CD4-positive, alpha-beta T cell (primary cell): ENCODE measurements around the gene IFI6. TPM values are rescaled to one million over a fixed set of nuclear protein-coding genes. Genes with fewer than 3 reads are reported as not detected.

Experiments used
- ATAC-seq: fragments of 200-7000 bp; cut with Tn5 transposase; one replicate; pipeline ENCODE4 v1.10.0; 2022; ENCODE audit warnings: mild to moderate bottlenecking; ENCODE audit not compliant: poor library complexity
- CTCF ChIA-PET: fragments of 350-600 bp; sonication (Branson Sonifier 250); formaldehyde crosslinking; loops from one replicate; lab custom pipeline; 2021; ENCODE audit warnings: antibody characterized with exemption, inconsistent platforms; lab: Charles Lee
- POLR2A ChIA-PET: fragments of 350-600 bp; sonication (Branson Sonifier 250); formaldehyde crosslinking; loops from one replicate; lab custom pipeline; 2021; ENCODE audit warnings: antibody characterized with exemption, inconsistent platforms; lab: Charles Lee
- DNase-seq, 14 experiments: peaks; one replicate each; pipeline ENCODE4 v3.0.0-alpha.2; 2013 to 2020; ENCODE audit warnings: mixed read lengths in 2 of 14
- H3K27ac ChIP-seq, 2 donors: one replicate each; pipeline versions ENCODE4 v1.5.1 to v1.7.0; 2013; ENCODE audit warnings: low read length in 2 of 2, low read depth in 1 of 2, mild to moderate bottlenecking in 1 of 2
- H3K27me3 ChIP-seq, 2 experiments: 1 replicate in 1 of 2; 2 replicates in 1 of 2; pipeline versions ENCODE4 v1.6.1 to v1.7.0; 2013; ENCODE audit warnings: low read length in 2 of 2, control low read depth in 1 of 2, mild to moderate bottlenecking in 1 of 2, moderate library complexity in 1 of 2; ENCODE audit not compliant: insufficient read depth in 2 of 2, control insufficient read depth in 1 of 2
- H3K36me3 ChIP-seq: one replicate; pipeline ENCODE4 v1.6.1; 2013; ENCODE audit warnings: low read length, control low read depth; ENCODE audit not compliant: insufficient read depth
- H3K4me1 ChIP-seq: one replicate; pipeline ENCODE4 v1.6.1; 2013; ENCODE audit warnings: low read length, control low read depth; ENCODE audit not compliant: insufficient read depth
- H3K4me3 ChIP-seq: one replicate; pipeline ENCODE4 v1.5.1; 2013; ENCODE audit warnings: mild to moderate bottlenecking, low read length, moderate library complexity
- H3K9me3 ChIP-seq, 2 experiments: 1 replicate in 1 of 2; 2 replicates in 1 of 2; pipeline versions ENCODE4 v1.6.1 to v1.7.0; 2013; ENCODE audit warnings: low read length in 2 of 2, mild to moderate bottlenecking in 2 of 2, control low read depth in 1 of 2, moderate library complexity in 1 of 2; ENCODE audit not compliant: control insufficient read depth in 1 of 2, insufficient read depth in 1 of 2
- H3K27ac Mint-ChIP-seq: one replicate; pipeline ENCODE4 v1.8.0; 2020; ENCODE audit warnings: mixed read lengths
- H3K27me3 Mint-ChIP-seq: one replicate; pipeline ENCODE4 v1.8.0; 2021; ENCODE audit warnings: mixed read lengths
- H3K36me3 Mint-ChIP-seq: one replicate; pipeline ENCODE4 v1.8.0; 2021; ENCODE audit warnings: low read depth, mixed read lengths
- H3K4me1 Mint-ChIP-seq: one replicate; pipeline ENCODE4 v1.8.0; 2021; ENCODE audit warnings: low read depth, mixed read lengths
- H3K4me3 Mint-ChIP-seq: one replicate; pipeline ENCODE4 v1.8.0; 2020; ENCODE audit warnings: mild to moderate bottlenecking, mixed read lengths
- H3K9me3 Mint-ChIP-seq: one replicate; pipeline ENCODE4 v1.8.0; 2020; ENCODE audit warnings: mixed read lengths
- CTCF ChIP-seq: fragments of 200-600 bp; IDR thresholded peaks from one replicate; pipeline ENCODE4 v1.8.0; 2022; ENCODE audit warnings: antibody characterized with exemption, mild to moderate bottlenecking
- intact Hi-C, 2 experiments: fragments of 100-400 bp; cut with DNase I in 1 of 2; cut with micrococcal nuclease in 1 of 2; formaldehyde crosslinking; loops; one replicate each; pipeline versions ENCODE4 v1.15.1 to v1.9.0; 2023 to 2025; cut with DNase I, micrococcal nuclease
- total RNA-seq, 174 experiments: library from RNA in 2 of 174; stranded (reverse) in 2 of 174; gene quantifications; one replicate each; pipeline ENCODE4 v1.2.3 and lab custom pipeline; 2021 to 2026

Gene IFI6
- total RNA-seq, 2 experiments from 2014 or later: 33.6 to 36.2 TPM

- Mint-ChIP-seq H3K4me3 (peak overlapping the region; percentile 34), H3K9me3 (no peaks in the 10 kb centered on the region), H3K4me1 (peaks cover 43% of the 10 kb centered on the region), H3K27me3 (no peaks in the 10 kb centered on the region), H3K27ac (peak overlapping the region; percentile 42), H3K36me3 (peaks cover 32% of the 10 kb centered on the region)
- Histone ChIP-seq H3K4me3 (no peak overlapping the region), H3K4me1 (peaks cover 48% of the 10 kb centered on the region), H3K27ac (no peak overlapping the region), H3K27me3 (no peaks in the 10 kb centered on the region), H3K9me3 (no peaks in the 10 kb centered on the region), H3K36me3 (peaks cover 10% of the 10 kb centered on the region)
- intact Hi-C loops: loop anchor here in 1 of 2 experiments (5.0 to 10.0 kb wide), 3 partner anchors 142 to 365 kb away; no protein-coding TSS in a partner anchor
- ChIA-PET POLR2A (interaction anchor here (1.6 kb wide), 1 partner anchor 63 kb away, joined by 5 read pairs; the partner anchor contains the start of gene AHDC1), CTCF (no interaction called here)
- no peak for TF ChIP-seq CTCF
- DNase-seq (peak in 2 of 14 experiments; percentile 42 to 53), ATAC-seq (no peak)
Measured at GRCh38 chr1:27666791-27667254, 5.2 kb downstream of the IFI6 start.

GRCh38 chr1:27666294-27666693 lies 5.7 kb downstream of the IFI6 start:
- no peak overlapping the region for H3K4me3 ChIP-seq
- Mint-ChIP-seq H3K9me3 (no peaks in the 10 kb centered on the region), H3K27me3 (no peaks in the 10 kb centered on the region), H3K36me3 (peaks cover 32% of the 10 kb centered on the region), H3K27ac (peak overlapping the region; percentile 42), H3K4me1 (peaks cover 44% of the 10 kb centered on the region), H3K4me3 (no peak overlapping the region)
- no peak for TF ChIP-seq CTCF
- H3K27ac ChIP-seq: no peak overlapping the region
- POLR2A ChIA-PET: interaction anchor here (1.0 to 1.6 kb wide), 2 partner anchors 62 to 106 kb away, joined by 4 to 5 read pairs; partner anchors contain the start of genes AHDC1 and STX12
- peaks cover 10% of the 10 kb centered on the region for H3K36me3 ChIP-seq
- ATAC-seq (no peak), DNase-seq (no peak)
- peaks cover 48% of the 10 kb centered on the region for H3K4me1 ChIP-seq
- H3K27me3 ChIP-seq: no peaks in the 10 kb centered on the region
- CTCF ChIA-PET: interaction anchor here (0.6 kb wide), 1 partner anchor 13 kb away, joined by 3 read pairs; no protein-coding TSS in a partner anchor
- H3K9me3 ChIP-seq: no peaks in the 10 kb centered on the region
- intact Hi-C loops: loop anchor here in 1 of 2 experiments (5.0 to 10.0 kb wide), 3 partner anchors 141 to 364 kb away; no protein-coding TSS in a partner anchor

- CTCF ChIA-PET: no interaction called here
- POLR2A ChIA-PET: interaction anchor here (0.6 to 1.6 kb wide), 4 partner anchors 47 to 108 kb away, joined by 3 to 5 read pairs (median 4); partner anchors contain the start of genes AHDC1, FAM76A and STX12
- H3K27ac Mint-ChIP-seq: no peak overlapping the region
Measured at GRCh38 chr1:27665016-27665651, 6.9 kb downstream of the IFI6 start.

More at GRCh38 chr1:27665016-27665651, 6.9 kb downstream of the IFI6 start:
- Histone ChIP-seq H3K27me3 (no peaks in the 10 kb centered on the region), H3K4me3 (no peak overlapping the region), H3K27ac (no peak overlapping the region), H3K9me3 (no peaks in the 10 kb centered on the region), H3K36me3 (peaks cover 10% of the 10 kb centered on the region), H3K4me1 (peaks cover 49% of the 10 kb centered on the region)
- Mint-ChIP-seq H3K9me3 (no peaks in the 10 kb centered on the region), H3K4me3 (no peak overlapping the region), H3K27me3 (no peaks in the 10 kb centered on the region), H3K4me1 (peaks cover 44% of the 10 kb centered on the region), H3K36me3 (peaks cover 32% of the 10 kb centered on the region)
- ATAC-seq: no peak
- no peak for TF ChIP-seq CTCF
- intact Hi-C loops: loop anchor here in 1 of 2 experiments (5.0 to 10.0 kb wide), 3 partner anchors 140 to 363 kb away; no protein-coding TSS in a partner anchor
- DNase-seq: no peak
